Ishikawa (cell line): Measurements from ENCODE around the gene CLRN3.

Experiments used
- CEBPB ChIP-seq: IDR thresholded peaks from 2 replicates; pipeline ENCODE4 v1.6.1; 2012
- CREB1 ChIP-seq: IDR thresholded peaks from 2 replicates; pipeline ENCODE4 v1.6.1; 2012; ENCODE audit warnings: low read depth
- EGR1 ChIP-seq: IDR thresholded peaks from 2 replicates; pipeline ENCODE4 v1.6.1; 2012
- EP300 ChIP-seq: IDR thresholded peaks from 2 replicates; pipeline ENCODE4 v1.6.1; 2012; ENCODE audit warnings: borderline replicate concordance
- FOXM1 ChIP-seq: IDR thresholded peaks from 2 replicates; pipeline ENCODE4 v1.6.1; 2012; ENCODE audit warnings: low read depth, borderline replicate concordance
- NFIC ChIP-seq: IDR thresholded peaks from 2 replicates; pipeline ENCODE4 v1.6.1; 2012
- RAD21 ChIP-seq: IDR thresholded peaks from 2 replicates; pipeline ENCODE4 v1.6.1; 2012; ENCODE audit warnings: low read depth
- TAF1 ChIP-seq: IDR thresholded peaks from 2 replicates; pipeline ENCODE4 v1.6.1; 2012; ENCODE audit warnings: low read depth, mild to moderate bottlenecking
- TCF12 ChIP-seq: IDR thresholded peaks from 2 replicates; pipeline ENCODE4 v1.6.1; 2012; ENCODE audit warnings: low read depth
- TEAD4 ChIP-seq: IDR thresholded peaks from 2 replicates; pipeline ENCODE4 v1.6.1; 2012
- YY1 ChIP-seq: IDR thresholded peaks from 2 replicates; pipeline ENCODE4 v1.6.1; 2012; ENCODE audit warnings: low read depth
- ZBTB7A ChIP-seq: IDR thresholded peaks from 2 replicates; pipeline ENCODE4 v1.6.1; 2012; ENCODE audit warnings: low read depth
- TF ChIP-seq, protein P1 (sequence below): IDR thresholded peaks from 2 replicates; pipeline ENCODE4 v1.6.1; 2012
- TF ChIP-seq, protein P2 (sequence below): IDR thresholded peaks from 2 replicates; pipeline ENCODE4 v1.6.1; 2012
- TF ChIP-seq, protein P3 (sequence below): IDR thresholded peaks from 2 replicates; pipeline ENCODE4 v1.6.1; 2012; ENCODE audit warnings: low read depth, mild to moderate bottlenecking

CLRN3 gene

DNA sequence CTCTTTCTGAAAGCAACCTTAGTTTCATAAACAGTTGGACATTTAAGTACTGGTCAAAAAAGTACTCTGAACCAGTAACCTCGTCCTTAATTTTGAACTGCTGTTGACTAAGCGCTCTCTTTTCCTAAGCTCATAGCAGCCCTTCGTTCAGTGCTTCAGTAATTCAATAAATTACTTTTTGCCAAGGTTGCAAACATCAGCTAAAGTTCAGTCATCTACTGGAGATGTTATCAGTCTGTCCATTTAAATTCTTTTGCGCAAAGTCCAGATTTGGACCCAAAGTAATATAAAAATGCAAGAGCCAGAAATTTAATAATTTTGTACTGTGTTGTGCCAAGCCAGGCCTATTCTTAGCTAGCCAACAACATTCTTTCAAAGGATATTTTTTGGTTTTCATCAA lies 22.6 kb upstream of the CLRN3 start:
- TF ChIP-seq EGR1 (no peak), TEAD4 (no peak), TCF12 (no peak), CREB1 (no peak)
- TF ChIP-seq, protein P1, sequence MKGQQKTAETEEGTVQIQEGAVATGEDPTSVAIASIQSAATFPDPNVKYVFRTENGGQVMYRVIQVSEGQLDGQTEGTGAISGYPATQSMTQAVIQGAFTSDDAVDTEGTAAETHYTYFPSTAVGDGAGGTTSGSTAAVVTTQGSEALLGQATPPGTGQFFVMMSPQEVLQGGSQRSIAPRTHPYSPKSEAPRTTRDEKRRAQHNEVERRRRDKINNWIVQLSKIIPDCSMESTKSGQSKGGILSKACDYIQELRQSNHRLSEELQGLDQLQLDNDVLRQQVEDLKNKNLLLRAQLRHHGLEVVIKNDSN = no peak

- TF ChIP-seq EGR1 = no peak
- TF ChIP-seq, protein P2, sequence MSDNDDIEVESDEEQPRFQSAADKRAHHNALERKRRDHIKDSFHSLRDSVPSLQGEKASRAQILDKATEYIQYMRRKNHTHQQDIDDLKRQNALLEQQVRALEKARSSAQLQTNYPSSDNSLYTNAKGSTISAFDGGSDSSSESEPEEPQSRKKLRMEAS = no peak
- TF ChIP-seq, protein P3, sequence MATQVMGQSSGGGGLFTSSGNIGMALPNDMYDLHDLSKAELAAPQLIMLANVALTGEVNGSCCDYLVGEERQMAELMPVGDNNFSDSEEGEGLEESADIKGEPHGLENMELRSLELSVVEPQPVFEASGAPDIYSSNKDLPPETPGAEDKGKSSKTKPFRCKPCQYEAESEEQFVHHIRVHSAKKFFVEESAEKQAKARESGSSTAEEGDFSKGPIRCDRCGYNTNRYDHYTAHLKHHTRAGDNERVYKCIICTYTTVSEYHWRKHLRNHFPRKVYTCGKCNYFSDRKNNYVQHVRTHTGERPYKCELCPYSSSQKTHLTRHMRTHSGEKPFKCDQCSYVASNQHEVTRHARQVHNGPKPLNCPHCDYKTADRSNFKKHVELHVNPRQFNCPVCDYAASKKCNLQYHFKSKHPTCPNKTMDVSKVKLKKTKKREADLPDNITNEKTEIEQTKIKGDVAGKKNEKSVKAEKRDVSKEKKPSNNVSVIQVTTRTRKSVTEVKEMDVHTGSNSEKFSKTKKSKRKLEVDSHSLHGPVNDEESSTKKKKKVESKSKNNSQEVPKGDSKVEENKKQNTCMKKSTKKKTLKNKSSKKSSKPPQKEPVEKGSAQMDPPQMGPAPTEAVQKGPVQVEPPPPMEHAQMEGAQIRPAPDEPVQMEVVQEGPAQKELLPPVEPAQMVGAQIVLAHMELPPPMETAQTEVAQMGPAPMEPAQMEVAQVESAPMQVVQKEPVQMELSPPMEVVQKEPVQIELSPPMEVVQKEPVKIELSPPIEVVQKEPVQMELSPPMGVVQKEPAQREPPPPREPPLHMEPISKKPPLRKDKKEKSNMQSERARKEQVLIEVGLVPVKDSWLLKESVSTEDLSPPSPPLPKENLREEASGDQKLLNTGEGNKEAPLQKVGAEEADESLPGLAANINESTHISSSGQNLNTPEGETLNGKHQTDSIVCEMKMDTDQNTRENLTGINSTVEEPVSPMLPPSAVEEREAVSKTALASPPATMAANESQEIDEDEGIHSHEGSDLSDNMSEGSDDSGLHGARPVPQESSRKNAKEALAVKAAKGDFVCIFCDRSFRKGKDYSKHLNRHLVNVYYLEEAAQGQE = no peak
- TF ChIP-seq CEBPB = no peak
- TF ChIP-seq TEAD4 = no peak
- no peak for TF ChIP-seq FOXM1
- TF ChIP-seq CREB1 = no peak
- no peak for TF ChIP-seq RAD21
- no peak for TF ChIP-seq ZBTB7A
- no peak for TF ChIP-seq NFIC
- no peak for TF ChIP-seq TAF1
- no peak for TF ChIP-seq TCF12
- TF ChIP-seq, protein P1 = no peak
Measured at GRCh38 chr10:127913368-127913759, 20.6 kb upstream of the CLRN3 start.

GRCh38 chr10:127912607-127913367 lies 20.0 kb upstream of the CLRN3 start:
- no peak for TF ChIP-seq RAD21
- no peak for TF ChIP-seq CREB1
- TF ChIP-seq FOXM1 = no peak
- TF ChIP-seq CEBPB = no peak
- TF ChIP-seq EP300 = no peak
- TF ChIP-seq, protein P3 = no peak
- no peak for TF ChIP-seq ZBTB7A
- TF ChIP-seq NFIC = no peak
- TF ChIP-seq YY1 = no peak
- no peak for TF ChIP-seq EGR1
- TF ChIP-seq TCF12 = no peak
- TF ChIP-seq, protein P1 = no peak
- TF ChIP-seq TEAD4 = no peak
- TF ChIP-seq, protein P2 = no peak
- no peak for TF ChIP-seq TAF1

DNA sequence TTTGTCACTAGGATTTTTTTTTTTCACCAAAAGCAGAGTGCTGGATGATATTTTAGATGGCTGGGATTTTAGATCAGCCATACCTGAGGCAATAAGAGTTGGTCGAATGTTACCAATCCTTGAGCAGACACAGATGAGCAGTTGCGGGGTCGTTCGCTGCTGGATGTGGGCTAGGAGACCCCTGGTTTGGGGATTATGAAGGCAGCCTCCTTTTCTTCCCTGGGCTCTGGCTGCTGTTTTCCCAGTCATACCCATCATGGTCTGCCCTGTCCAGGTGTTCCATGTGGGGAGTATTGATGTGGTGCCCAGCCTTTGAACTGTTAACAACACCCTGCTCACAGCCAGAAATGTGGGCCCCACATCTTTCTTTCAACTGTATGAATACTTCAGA lies 19.1 kb upstream of the CLRN3 start:
- TF ChIP-seq TEAD4 (no peak), TAF1 (no peak), RAD21 (no peak), TCF12 (no peak), ZBTB7A (no peak), YY1 (no peak), EP300 (no peak), CREB1 (no peak), FOXM1 (no peak), EGR1 (no peak), NFIC (no peak), CEBPB (no peak)
- TF ChIP-seq, protein P3 = no peak
- TF ChIP-seq, protein P1 = no peak
- TF ChIP-seq, protein P2 = no peak
